ENCODE data around the gene CPOX. TPM values are rescaled to one million over a fixed set of nuclear protein-coding genes. Genes with fewer than 3 reads are reported as not detected.

CPOX gene
- total and polyA plus RNA-seq, 11 donors = 7.7 to 13.6 (median 12.4) TPM

DNA sequence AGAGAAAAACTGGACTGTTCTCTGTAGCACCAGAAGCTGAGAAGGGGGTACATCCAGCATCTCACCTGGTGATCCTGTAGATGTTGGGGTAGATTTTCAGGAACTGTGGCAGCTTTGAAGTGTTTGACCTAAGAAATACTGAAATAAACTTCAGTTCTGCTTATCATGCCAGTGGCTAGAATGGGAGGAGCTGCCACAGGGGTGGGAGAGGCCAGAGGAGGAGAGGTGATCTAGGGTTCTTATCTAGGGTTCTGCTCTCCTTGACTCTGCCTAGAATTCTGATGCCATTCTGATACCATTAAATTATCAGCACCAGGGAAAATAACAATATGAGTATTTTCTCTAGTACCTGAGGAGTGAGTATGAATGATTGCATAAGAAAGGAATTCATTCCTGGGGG lies 10.2 kb upstream of the CPOX start:
- Histone ChIP-seq H3K4me3 (no peak overlapping the region), H3K27ac (no peak overlapping the region), H3K4me1 (peaks cover 0 to 9% (median 0%) of the 10 kb centered on the region in 12 donors), H3K27me3 (no peaks in the 10 kb centered on the region), H3K36me3 (no peaks in the 10 kb centered on the region), H3K9me3 (peaks cover 0 to 7% (median 0%) of the 10 kb centered on the region in 12 donors)
- intact Hi-C loops (cut with DNase I) = loop anchor here in 9 of 10 donors (2.0 to 10.0 kb wide), 9 partner anchors 101 to 1149 kb away; no protein-coding TSS in a partner anchor
- no peak for DNase-seq
- no peak for ATAC-seq
- TF ChIP-seq, protein P1, sequence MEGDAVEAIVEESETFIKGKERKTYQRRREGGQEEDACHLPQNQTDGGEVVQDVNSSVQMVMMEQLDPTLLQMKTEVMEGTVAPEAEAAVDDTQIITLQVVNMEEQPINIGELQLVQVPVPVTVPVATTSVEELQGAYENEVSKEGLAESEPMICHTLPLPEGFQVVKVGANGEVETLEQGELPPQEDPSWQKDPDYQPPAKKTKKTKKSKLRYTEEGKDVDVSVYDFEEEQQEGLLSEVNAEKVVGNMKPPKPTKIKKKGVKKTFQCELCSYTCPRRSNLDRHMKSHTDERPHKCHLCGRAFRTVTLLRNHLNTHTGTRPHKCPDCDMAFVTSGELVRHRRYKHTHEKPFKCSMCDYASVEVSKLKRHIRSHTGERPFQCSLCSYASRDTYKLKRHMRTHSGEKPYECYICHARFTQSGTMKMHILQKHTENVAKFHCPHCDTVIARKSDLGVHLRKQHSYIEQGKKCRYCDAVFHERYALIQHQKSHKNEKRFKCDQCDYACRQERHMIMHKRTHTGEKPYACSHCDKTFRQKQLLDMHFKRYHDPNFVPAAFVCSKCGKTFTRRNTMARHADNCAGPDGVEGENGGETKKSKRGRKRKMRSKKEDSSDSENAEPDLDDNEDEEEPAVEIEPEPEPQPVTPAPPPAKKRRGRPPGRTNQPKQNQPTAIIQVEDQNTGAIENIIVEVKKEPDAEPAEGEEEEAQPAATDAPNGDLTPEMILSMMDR (IDR thresholded peaks at IDR 0.05) = no peak
- TF ChIP-seq POLR2A (IDR thresholded peaks at IDR 0.05) = no peak

DNA sequence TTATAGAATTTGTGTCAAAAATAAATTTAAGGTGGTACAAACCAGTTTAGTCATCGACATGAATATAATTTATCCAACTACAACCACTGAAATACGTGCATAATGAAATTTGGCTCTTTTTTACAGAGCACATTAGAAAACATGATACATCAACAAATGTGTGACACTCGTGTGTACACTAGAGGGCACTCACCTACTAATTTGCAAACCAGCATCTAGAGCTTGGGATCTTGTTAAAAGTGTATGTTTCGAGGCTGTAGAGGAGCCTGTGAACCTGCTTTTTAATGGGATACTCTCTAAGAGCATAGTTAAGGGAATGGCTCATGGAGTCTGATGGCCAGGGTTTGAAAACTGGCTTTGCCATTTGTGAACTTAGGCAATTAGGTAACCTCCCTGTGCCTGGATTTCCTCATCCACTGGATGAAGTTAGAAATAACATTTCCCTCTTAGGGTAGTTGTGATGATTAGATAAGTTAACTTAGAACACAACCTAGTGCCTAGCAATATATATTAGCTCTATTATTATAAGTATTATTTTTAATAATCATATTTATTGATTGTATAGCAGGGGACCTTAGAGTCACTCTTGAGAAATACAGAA lies 8.8 kb upstream of the CPOX start:
- 1 to 9% (median 8%) methylated on average over 4 of the region's 4 CpGs for WGBS, 4 donors
- peaks cover 0 to 4% (median 0%) of the 10 kb centered on the region in 12 donors for H3K9me3 ChIP-seq
- no peaks in the 10 kb centered on the region for H3K36me3 ChIP-seq
- peaks cover 0 to 9% (median 0%) of the 10 kb centered on the region in 12 donors for H3K4me1 ChIP-seq
- no peak overlapping the region for H3K27ac ChIP-seq
- no peak overlapping the region for H3K4me3 ChIP-seq
- intact Hi-C loops (cut with DNase I) = loop anchor here in 9 of 10 donors (1.0 to 10.0 kb wide), 10 partner anchors 103 to 1150 kb away; no protein-coding TSS in a partner anchor
- DNase-seq (peak in 2 of 5 donors; percentile 24 to 41), ATAC-seq (peak; percentile 64 to 93 (median 85))
- no peaks in the 10 kb centered on the region for H3K27me3 ChIP-seq
- TF ChIP-seq, protein P1 (IDR thresholded peaks at IDR 0.05) = peak; percentile 61 to 83 (median 75)
- TF ChIP-seq POLR2A (IDR thresholded peaks at IDR 0.05) = no peak

DNA sequence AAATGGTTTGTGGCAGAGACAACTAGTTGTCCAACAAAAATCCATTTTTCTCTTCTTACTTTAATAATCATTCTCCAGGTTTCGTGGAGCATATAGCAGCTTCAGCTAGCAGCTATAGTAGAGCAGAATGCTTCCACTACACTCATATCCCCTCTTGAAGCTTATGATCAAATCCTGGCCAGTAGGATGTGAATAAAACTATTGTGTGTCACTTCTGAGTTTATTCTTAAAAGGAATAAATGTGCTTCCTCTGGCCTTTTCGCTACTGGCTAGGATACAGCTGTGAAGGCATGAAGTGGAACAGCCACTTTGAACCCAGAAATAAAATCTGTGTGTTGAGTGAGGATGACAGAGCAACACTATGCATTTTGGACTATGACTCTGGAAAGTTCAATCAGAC lies 7.8 kb upstream of the CPOX start:
- H3K36me3 ChIP-seq = no peaks in the 10 kb centered on the region
- intact Hi-C loops (cut with DNase I) = loop anchor here in 9 of 10 donors (1.0 to 10.0 kb wide), 10 partner anchors 104 to 1151 kb away; no protein-coding TSS in a partner anchor
- no peak overlapping the region for H3K27ac ChIP-seq
- ATAC-seq (no peak), DNase-seq (no peak)
- H3K9me3 ChIP-seq = no peaks in the 10 kb centered on the region
- H3K4me3 ChIP-seq = no peak overlapping the region
- H3K27me3 ChIP-seq = no peaks in the 10 kb centered on the region
- 65 to 83% (median 73%) methylated on average over 2 of the region's 2 CpGs for WGBS, 4 donors
- peaks cover 0 to 9% (median 0%) of the 10 kb centered on the region in 12 donors for H3K4me1 ChIP-seq
- TF ChIP-seq POLR2A (IDR thresholded peaks at IDR 0.05) = no peak
- TF ChIP-seq, protein P1 (IDR thresholded peaks at IDR 0.05) = no peak

DNA sequence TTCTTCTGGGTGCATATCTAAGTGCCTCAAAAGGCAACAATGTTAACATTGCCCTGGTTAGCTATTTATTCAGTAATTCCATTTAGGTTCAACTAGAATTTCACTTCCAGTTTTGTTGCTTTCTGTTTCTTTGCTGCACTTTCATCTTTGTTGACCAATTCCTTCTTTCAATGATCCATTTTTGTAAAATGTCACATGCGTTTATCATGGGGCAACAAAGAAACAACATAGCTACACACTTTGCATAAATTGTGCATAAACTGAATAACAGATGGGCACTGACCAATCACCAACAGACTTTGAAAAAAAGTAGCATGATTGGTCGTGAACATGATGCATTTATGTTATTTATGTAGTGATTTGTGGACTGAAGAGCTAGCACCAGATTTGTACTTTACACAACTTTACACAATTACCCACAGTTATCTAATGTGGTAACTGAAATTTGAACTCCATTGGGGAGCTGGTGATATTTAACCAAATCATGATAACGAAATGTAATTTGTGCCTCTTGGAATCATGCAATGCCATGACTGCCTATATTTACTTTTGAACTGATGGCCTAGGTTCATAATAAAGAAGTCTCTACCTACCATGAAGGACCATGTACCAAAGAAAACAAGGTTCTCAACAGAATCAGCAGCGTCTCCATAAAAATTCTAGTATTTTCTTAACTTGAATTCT lies 7.1 kb upstream of the CPOX start:
- DNase-seq (no peak), ATAC-seq (no peak)
- WGBS, 4 donors = 86 to 90% (median 88%) methylated on average over 4 of the region's 4 CpGs
- no peak for TF ChIP-seq POLR2A (IDR thresholded peaks at IDR 0.05)
- TF ChIP-seq, protein P1 (IDR thresholded peaks at IDR 0.05) = no peak
- peak overlapping the region in 1 of 12 donors; percentile 23 for H3K27ac ChIP-seq
- H3K36me3 ChIP-seq = no peaks in the 10 kb centered on the region
- no peaks in the 10 kb centered on the region for H3K27me3 ChIP-seq
- H3K4me3 ChIP-seq = no peak overlapping the region
- intact Hi-C loops (cut with DNase I) = loop anchor here in 9 of 10 donors (1.0 to 10.0 kb wide), 10 partner anchors 104 to 1152 kb away; no protein-coding TSS in a partner anchor
- peaks cover 0 to 9% (median 0%) of the 10 kb centered on the region in 12 donors for H3K4me1 ChIP-seq
- H3K9me3 ChIP-seq = no peaks in the 10 kb centered on the region

Measured in heart left ventricle (tissue), 16 donors.